CD8-positive, alpha-beta memory T cell (primary cell): ENCODE measurements around the gene SAMD4A. TPM values are rescaled to one million over a fixed set of nuclear protein-coding genes. Genes with fewer than 3 reads are reported as not detected.

Experiments used
- CTCF ChIA-PET: fragments of 350-600 bp; sonication (Branson Sonifier 250); formaldehyde crosslinking; loops from one replicate; lab custom pipeline; 2021; ENCODE audit warnings: antibody characterized with exemption; lab: Charles Lee
- POLR2A ChIA-PET: fragments of 350-600 bp; sonication (Branson Sonifier 250); formaldehyde crosslinking; loops from one replicate; lab custom pipeline; 2021; ENCODE audit warnings: antibody characterized with exemption; lab: Charles Lee
- DNase-seq, 5 donors: peaks; one replicate each; pipeline versions ENCODE4 v3.0.0 to v3.0.0-alpha.2; 2020 to 2022; ENCODE audit warnings: mixed read lengths in 1 of 5
- H3K27ac ChIP-seq: one replicate; pipeline ENCODE4 v1.7.0; 2013; ENCODE audit warnings: low read depth, mild to moderate bottlenecking, low read length, moderate library complexity
- H3K27me3 ChIP-seq: 2 replicates; pipeline ENCODE4 v1.7.0; 2013; ENCODE audit warnings: low read length, mild to moderate bottlenecking; ENCODE audit not compliant: insufficient read depth, poor library complexity, severe bottlenecking
- H3K36me3 ChIP-seq: 2 replicates; pipeline ENCODE4 v1.7.0; 2013; ENCODE audit warnings: mild to moderate bottlenecking, low read length, moderate library complexity; ENCODE audit not compliant: insufficient read depth
- H3K4me1 ChIP-seq: 2 replicates; pipeline ENCODE4 v1.7.0; 2013; ENCODE audit warnings: mild to moderate bottlenecking, low read length, moderate library complexity; ENCODE audit not compliant: insufficient read depth
- H3K4me3 ChIP-seq: 2 replicates; pipeline ENCODE4 v1.7.0; 2013; ENCODE audit warnings: mild to moderate bottlenecking, low read length
- H3K9me3 ChIP-seq: 2 replicates; pipeline ENCODE4 v1.7.0; 2013; ENCODE audit warnings: mild to moderate bottlenecking, low read length
- H3K27ac Mint-ChIP-seq, 8 donors: one replicate each; pipeline ENCODE4 v1.8.0; 2020 to 2021; ENCODE audit warnings: mixed read lengths in 8 of 8, mild to moderate bottlenecking in 6 of 8, inconsistent platforms in 3 of 8, moderate library complexity in 3 of 8
- H3K27me3 Mint-ChIP-seq, 2 donors: one replicate each; pipeline ENCODE4 v1.8.0; 2020 to 2021; ENCODE audit warnings: mixed read lengths in 2 of 2, mild to moderate bottlenecking in 1 of 2, moderate library complexity in 1 of 2
- H3K36me3 Mint-ChIP-seq, 3 donors: one replicate each; pipeline ENCODE4 v1.8.0; 2020 to 2021; ENCODE audit warnings: mixed read lengths in 3 of 3, inconsistent platforms in 1 of 3, mild to moderate bottlenecking in 1 of 3
- H3K4me1 Mint-ChIP-seq, 3 donors: one replicate each; pipeline ENCODE4 v1.8.0; 2020 to 2021; ENCODE audit warnings: mixed read lengths in 3 of 3, inconsistent platforms in 1 of 3, mild to moderate bottlenecking in 1 of 3
- H3K4me3 Mint-ChIP-seq, 7 donors: one replicate each; pipeline ENCODE4 v1.8.0; 2020 to 2021; ENCODE audit warnings: mixed read lengths in 7 of 7, mild to moderate bottlenecking in 6 of 7, moderate library complexity in 4 of 7, inconsistent platforms in 2 of 7
- H3K9me3 Mint-ChIP-seq, 5 donors: one replicate each; pipeline ENCODE4 v1.8.0; 2020 to 2022; ENCODE audit warnings: mixed read lengths in 5 of 5, mild to moderate bottlenecking in 3 of 5, moderate library complexity in 2 of 5, inconsistent platforms in 1 of 5
- polyA plus RNA-seq: library from polyadenylated mRNA; unstranded; fragments of 300-500 nt; fragmentation: Illumina TruSeq; gene quantifications from one replicate; pipeline ENCODE4 v1.2.3, GENCODE V29; 2021
- total RNA-seq, 2 experiments: library from RNA; stranded (reverse); gene quantifications; one replicate each; pipeline ENCODE4 v1.2.3, GENCODE V29; 2021

SAMD4A gene
- total and polyA plus RNA-seq, 3 experiments from 2014 or later = 2.4 to 2.7 TPM; not detected in 1

DNA sequence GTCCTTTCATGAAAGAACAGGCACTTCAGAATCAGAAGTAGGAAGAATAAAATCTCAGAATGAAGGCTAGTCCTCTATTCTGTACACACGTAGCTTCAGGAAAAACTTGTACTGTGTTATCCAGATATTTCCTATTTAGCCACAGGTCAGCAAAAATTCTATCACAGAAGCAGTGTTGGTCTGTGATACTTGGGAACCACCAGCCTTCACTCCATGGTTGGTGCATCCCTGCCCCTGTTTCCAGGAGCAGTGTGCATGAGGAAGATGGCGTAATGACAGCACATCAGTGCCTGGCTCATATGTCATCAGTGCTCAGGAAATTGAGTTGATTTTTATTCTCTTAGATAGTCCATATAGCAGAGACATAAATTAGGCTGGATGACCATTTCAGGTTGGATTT, 87.7 kb downstream of the SAMD4A start:
- Mint-ChIP-seq H3K36me3 (no peaks in the 10 kb centered on the region), H3K27me3 (peaks cover 23 to 60% of the 10 kb centered on the region in 2 donors), H3K9me3 (no peaks in the 10 kb centered on the region), H3K4me3 (no peak overlapping the region), H3K27ac (no peak overlapping the region), H3K4me1 (no peaks in the 10 kb centered on the region)
- no peaks in the 10 kb centered on the region for H3K9me3 ChIP-seq
- no peak for DNase-seq
- no peak overlapping the region for H3K4me3 ChIP-seq
- H3K27me3 ChIP-seq = no peaks in the 10 kb centered on the region
- H3K4me1 ChIP-seq = no peaks in the 10 kb centered on the region
- H3K27ac ChIP-seq = no peak overlapping the region
- no peaks in the 10 kb centered on the region for H3K36me3 ChIP-seq
- CTCF ChIA-PET = no interaction called here
- POLR2A ChIA-PET = no interaction called here

GRCh38 chr14:54658836-54659235, 91.9 kb downstream of the SAMD4A start:
- Mint-ChIP-seq H3K27ac (no peak overlapping the region), H3K4me3 (no peak overlapping the region), H3K36me3 (no peaks in the 10 kb centered on the region), H3K4me1 (no peaks in the 10 kb centered on the region), H3K9me3 (no peaks in the 10 kb centered on the region), H3K27me3 (peaks cover 17 to 47% of the 10 kb centered on the region in 2 donors)
- Histone ChIP-seq H3K9me3 (no peaks in the 10 kb centered on the region), H3K4me3 (no peak overlapping the region), H3K27ac (no peak overlapping the region), H3K4me1 (no peaks in the 10 kb centered on the region), H3K27me3 (no peaks in the 10 kb centered on the region), H3K36me3 (no peaks in the 10 kb centered on the region)
- no peak for DNase-seq
- ChIA-PET POLR2A (no interaction called here), CTCF (interaction anchor here (0.5 kb wide), 1 partner anchor 62 kb away, joined by 3 read pairs; no protein-coding TSS in a partner anchor)

- ChIA-PET POLR2A (no interaction called here), CTCF (no interaction called here)
- DNase-seq = no peak
- no peak overlapping the region for H3K27ac ChIP-seq
- Mint-ChIP-seq H3K36me3 (no peaks in the 10 kb centered on the region), H3K27me3 (peaks cover 17 to 42% of the 10 kb centered on the region in 2 donors), H3K4me1 (no peaks in the 10 kb centered on the region), H3K9me3 (no peaks in the 10 kb centered on the region), H3K4me3 (no peak overlapping the region), H3K27ac (no peak overlapping the region)
- H3K9me3 ChIP-seq = no peaks in the 10 kb centered on the region
- H3K4me1 ChIP-seq = no peaks in the 10 kb centered on the region
- no peaks in the 10 kb centered on the region for H3K27me3 ChIP-seq
- H3K4me3 ChIP-seq = no peak overlapping the region
- H3K36me3 ChIP-seq = no peaks in the 10 kb centered on the region
These were observed 92.4 kb downstream of the SAMD4A start for GRCh38 chr14:54659365-54659764.

DNA sequence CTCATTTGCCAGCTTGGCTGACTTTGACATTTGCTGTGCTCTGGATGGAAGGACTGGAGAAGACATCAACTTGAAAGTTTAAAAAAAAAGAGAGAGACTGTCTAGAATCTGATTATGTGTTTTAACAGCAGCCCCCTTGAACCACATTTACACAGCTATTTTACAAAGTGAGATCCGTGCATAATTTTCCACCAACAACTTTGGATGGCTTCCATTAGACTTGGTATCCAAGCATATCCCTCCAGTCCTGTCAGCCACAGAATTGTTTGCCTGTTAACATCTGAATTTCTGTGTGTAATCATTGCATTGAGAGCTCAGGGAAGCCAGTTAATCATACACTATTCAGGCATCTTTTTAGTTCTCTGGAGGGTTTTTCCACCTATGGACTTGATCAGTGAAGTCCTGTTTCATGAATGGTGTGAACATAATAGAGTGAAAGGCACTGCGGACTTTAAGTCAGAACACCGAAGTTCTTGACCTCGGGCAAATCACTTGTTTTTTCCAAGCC, 93.7 kb downstream of the SAMD4A start:
- Histone ChIP-seq H3K36me3 (no peaks in the 10 kb centered on the region), H3K27ac (no peak overlapping the region), H3K4me1 (no peaks in the 10 kb centered on the region), H3K4me3 (no peak overlapping the region), H3K27me3 (no peaks in the 10 kb centered on the region), H3K9me3 (no peaks in the 10 kb centered on the region)
- DNase-seq = no peak
- Mint-ChIP-seq H3K4me3 (no peak overlapping the region), H3K4me1 (no peaks in the 10 kb centered on the region), H3K9me3 (no peaks in the 10 kb centered on the region), H3K36me3 (no peaks in the 10 kb centered on the region), H3K27ac (no peak overlapping the region), H3K27me3 (peaks cover 15 to 41% of the 10 kb centered on the region in 2 donors)
- ChIA-PET POLR2A (no interaction called here), CTCF (no interaction called here)

DNA sequence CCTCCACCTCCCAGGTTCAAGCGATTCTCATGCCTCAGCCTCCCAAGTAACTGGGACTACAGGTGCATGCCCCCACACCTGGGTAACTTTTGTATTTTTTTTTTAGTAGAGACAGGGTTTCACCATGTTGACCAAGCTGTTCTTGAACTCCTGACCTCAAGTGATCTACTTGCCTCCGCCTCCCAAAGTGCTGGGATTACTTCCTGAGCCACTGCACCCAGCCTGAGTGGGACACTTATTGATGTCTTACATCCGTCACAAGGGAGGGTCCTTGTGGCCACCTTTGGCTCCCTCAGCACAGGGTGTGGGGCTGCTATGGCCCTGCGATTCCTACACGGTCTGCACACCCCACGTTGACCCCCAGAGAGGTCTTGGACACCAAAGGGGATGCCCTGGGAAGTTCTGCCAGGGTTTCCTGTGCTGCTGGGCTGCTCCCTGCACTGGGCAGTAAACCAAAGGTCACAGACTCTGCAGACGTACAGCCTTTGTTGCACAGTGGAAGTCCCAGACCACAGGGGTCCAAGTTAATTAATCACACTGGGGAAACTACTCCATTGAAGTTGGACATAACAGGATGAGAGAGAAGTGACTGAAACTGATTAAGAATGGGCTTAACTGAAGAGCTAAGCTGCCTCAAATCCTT, 95.7 kb downstream of the SAMD4A start:
- CTCF ChIA-PET = no interaction called here
- POLR2A ChIA-PET = no interaction called here

DNA sequence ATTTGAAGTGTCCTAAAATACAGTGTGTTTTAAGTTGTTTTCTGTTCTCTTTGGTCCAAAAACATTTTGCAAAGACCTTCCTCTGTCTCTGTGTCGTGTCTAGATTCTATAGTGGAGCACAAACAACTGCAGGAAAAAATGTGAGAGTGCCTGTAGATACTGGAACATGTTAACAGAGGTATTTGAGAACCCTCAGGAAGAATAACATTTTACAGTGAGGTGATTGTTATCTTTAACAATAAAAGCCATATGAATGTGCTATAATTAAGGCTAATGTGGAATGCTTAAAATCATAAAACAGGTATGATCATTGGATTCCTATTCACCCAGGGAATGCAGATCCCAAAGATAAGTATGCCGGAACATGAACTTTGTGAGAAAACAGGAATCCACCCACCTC, 98.0 kb downstream of the SAMD4A start:
- Mint-ChIP-seq H3K27me3 (peaks cover 13 to 47% of the 10 kb centered on the region in 2 donors), H3K27ac (no peak overlapping the region), H3K36me3 (no peaks in the 10 kb centered on the region), H3K4me3 (no peak overlapping the region), H3K4me1 (peaks cover 10 to 12% (median 10%) of the 10 kb centered on the region in 3 donors), H3K9me3 (no peaks in the 10 kb centered on the region)
- ChIA-PET CTCF (no interaction called here), POLR2A (no interaction called here)
- Histone ChIP-seq H3K9me3 (no peaks in the 10 kb centered on the region), H3K4me1 (peaks cover 6% of the 10 kb centered on the region), H3K4me3 (no peak overlapping the region), H3K36me3 (no peaks in the 10 kb centered on the region), H3K27ac (no peak overlapping the region), H3K27me3 (peaks cover 11% of the 10 kb centered on the region)
- no peak for DNase-seq

More for the DNA sequence above, 95.7 kb downstream of the SAMD4A start:
- Mint-ChIP-seq H3K27ac (no peak overlapping the region), H3K4me1 (no peaks in the 10 kb centered on the region), H3K9me3 (no peaks in the 10 kb centered on the region), H3K36me3 (no peaks in the 10 kb centered on the region), H3K4me3 (no peak overlapping the region), H3K27me3 (peaks cover 13 to 42% of the 10 kb centered on the region in 2 donors)
- H3K9me3 ChIP-seq = no peaks in the 10 kb centered on the region
- no peak overlapping the region for H3K4me3 ChIP-seq
- H3K27me3 ChIP-seq = peaks cover 6% of the 10 kb centered on the region
- DNase-seq = no peak
- H3K27ac ChIP-seq = no peak overlapping the region
- H3K36me3 ChIP-seq = no peaks in the 10 kb centered on the region
- no peaks in the 10 kb centered on the region for H3K4me1 ChIP-seq

- no peak overlapping the region for H3K4me3 Mint-ChIP-seq
- Histone ChIP-seq H3K4me1 (peaks cover 15% of the 10 kb centered on the region), H3K27me3 (peaks cover 15% of the 10 kb centered on the region), H3K4me3 (no peak overlapping the region), H3K27ac (no peak overlapping the region), H3K36me3 (no peaks in the 10 kb centered on the region), H3K9me3 (no peaks in the 10 kb centered on the region)
- POLR2A ChIA-PET = no interaction called here
- peaks cover 19 to 48% of the 10 kb centered on the region in 2 donors for H3K27me3 Mint-ChIP-seq
- H3K9me3 Mint-ChIP-seq = no peaks in the 10 kb centered on the region
- peaks cover 20 to 22% (median 20%) of the 10 kb centered on the region in 3 donors for H3K4me1 Mint-ChIP-seq
- CTCF ChIA-PET = no interaction called here
- DNase-seq = no peak
- H3K36me3 Mint-ChIP-seq = no peaks in the 10 kb centered on the region
- peak overlapping the region in 1 of 8 donors; percentile 92 for H3K27ac Mint-ChIP-seq
These were observed 99.0 kb downstream of the SAMD4A start for GRCh38 chr14:54665946-54666345.

GRCh38 chr14:54667026-54667744, 100.3 kb downstream of the SAMD4A start:
- Mint-ChIP-seq H3K4me1 (peaks cover 25 to 28% (median 26%) of the 10 kb centered on the region in 3 donors), H3K4me3 (no peak overlapping the region), H3K27me3 (peaks cover 18 to 52% of the 10 kb centered on the region in 2 donors), H3K9me3 (no peaks in the 10 kb centered on the region), H3K27ac (peak overlapping the region in 1 of 8 donors; percentile 13), H3K36me3 (no peaks in the 10 kb centered on the region)
- no peak overlapping the region for H3K27ac ChIP-seq
- CTCF ChIA-PET = no interaction called here
- no peak overlapping the region for H3K4me3 ChIP-seq
- POLR2A ChIA-PET = no interaction called here
- no peak for DNase-seq
- H3K4me1 ChIP-seq = peaks cover 16% of the 10 kb centered on the region
- no peaks in the 10 kb centered on the region for H3K9me3 ChIP-seq
- H3K27me3 ChIP-seq = peaks cover 23% of the 10 kb centered on the region
- no peaks in the 10 kb centered on the region for H3K36me3 ChIP-seq
